Fibroblast of lung (primary cell): ENCODE data around the gene TM4SF18.

ENCODE experiments used
- CTCF ChIP-seq, 2 donors: IDR thresholded peaks in 1 of 2; conservative IDR thresholded peaks in 1 of 2; 1 replicate in 1 of 2; 2 replicates in 1 of 2; pipeline ENCODE4 v1.5.1; 2011 to 2012; ENCODE audit warnings: low read length in 2 of 2, control low read depth in 1 of 2, inconsistent platforms in 1 of 2, low read depth in 1 of 2, mild to moderate bottlenecking in 1 of 2
- EZH2 ChIP-seq: IDR thresholded peaks from 2 replicates; pipeline ENCODE4 v1.5.1; 2012; ENCODE audit warnings: low read length, control low read depth, mild to moderate bottlenecking; ENCODE audit errors: missing control alignments

GRCh38 chr3:149332227-149332765, 1.1 kb downstream of the TM4SF18 start:
- no peak for TF ChIP-seq CTCF (conservative IDR thresholded peaks at IDR 0.05 in 1 of 2, IDR thresholded peaks at IDR 0.05 in 1 of 2; ENCODE audit: low read depth in 1 of 2, low read length in 2 of 2)
- no peak for TF ChIP-seq EZH2
